ENCODE results near the gene IREB2.
"Not testable (repeated sequence)": the region's sequence is repeated elsewhere in the genome, so short reads cannot be mapped to it uniquely, and the experiment has no call there.

DNA sequence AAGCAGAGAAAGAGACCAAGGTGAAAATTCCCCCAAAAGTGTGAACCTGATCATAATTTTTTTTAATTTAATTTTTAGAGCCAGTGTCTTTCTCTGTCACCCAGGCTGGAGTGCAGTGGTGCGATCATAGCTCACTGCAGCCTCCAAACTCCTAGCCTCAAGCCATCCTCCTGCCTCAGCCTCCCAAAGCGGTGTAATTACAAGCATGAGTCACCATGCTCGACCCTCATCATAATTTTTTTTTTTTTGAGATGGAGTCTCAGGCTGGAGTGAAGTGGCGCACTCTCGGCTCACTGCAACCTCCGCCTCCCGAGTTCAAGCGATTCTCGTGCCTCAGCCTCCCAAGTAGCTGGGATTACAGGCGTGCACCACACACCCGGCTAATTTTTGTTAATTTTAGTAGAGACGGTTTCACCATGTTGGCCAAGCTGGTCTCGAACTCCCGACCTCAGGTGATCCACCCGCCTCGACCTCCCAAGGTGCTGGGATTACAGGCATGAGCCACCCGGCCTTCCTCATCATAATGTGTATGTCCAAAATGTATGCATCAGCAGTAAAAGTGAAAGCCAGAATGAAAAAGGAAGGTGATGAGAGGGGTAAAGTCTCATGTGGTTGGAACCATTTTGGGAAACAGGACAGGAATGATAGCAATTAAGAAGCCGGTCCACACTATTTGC is 101.6 kb downstream of the IREB2 start:
- TF ChIP-seq POLR2A (IDR thresholded peaks at IDR 0.05), result not testable (repeated sequence)
- TF ChIP-seq, protein P1, sequence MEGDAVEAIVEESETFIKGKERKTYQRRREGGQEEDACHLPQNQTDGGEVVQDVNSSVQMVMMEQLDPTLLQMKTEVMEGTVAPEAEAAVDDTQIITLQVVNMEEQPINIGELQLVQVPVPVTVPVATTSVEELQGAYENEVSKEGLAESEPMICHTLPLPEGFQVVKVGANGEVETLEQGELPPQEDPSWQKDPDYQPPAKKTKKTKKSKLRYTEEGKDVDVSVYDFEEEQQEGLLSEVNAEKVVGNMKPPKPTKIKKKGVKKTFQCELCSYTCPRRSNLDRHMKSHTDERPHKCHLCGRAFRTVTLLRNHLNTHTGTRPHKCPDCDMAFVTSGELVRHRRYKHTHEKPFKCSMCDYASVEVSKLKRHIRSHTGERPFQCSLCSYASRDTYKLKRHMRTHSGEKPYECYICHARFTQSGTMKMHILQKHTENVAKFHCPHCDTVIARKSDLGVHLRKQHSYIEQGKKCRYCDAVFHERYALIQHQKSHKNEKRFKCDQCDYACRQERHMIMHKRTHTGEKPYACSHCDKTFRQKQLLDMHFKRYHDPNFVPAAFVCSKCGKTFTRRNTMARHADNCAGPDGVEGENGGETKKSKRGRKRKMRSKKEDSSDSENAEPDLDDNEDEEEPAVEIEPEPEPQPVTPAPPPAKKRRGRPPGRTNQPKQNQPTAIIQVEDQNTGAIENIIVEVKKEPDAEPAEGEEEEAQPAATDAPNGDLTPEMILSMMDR (IDR thresholded peaks at IDR 0.05), result not testable (repeated sequence)
